ENCODE results near the gene DMP1.
A peak's percentile ranks its signal among the peaks of the same experiment; 100 is the strongest.

The DMP1 gene

GRCh38 chr4:87624698-87625097, 25.4 kb upstream of the DMP1 start:
- H3K27ac ChIP-seq (ENCODE audit: extremely low read depth, low read depth, low read length) = no peak overlapping the region
- no peaks in the 10 kb centered on the region for H3K36me3 ChIP-seq (ENCODE audit: control insufficient read depth in 2 of 2, insufficient read depth in 1 of 2, low read length in 2 of 2)
- H3K4me3 ChIP-seq (ENCODE audit: low read depth, low read length) = no peak overlapping the region
- H3K4me1 ChIP-seq (ENCODE audit: control insufficient read depth, insufficient read depth, low read length) = no peaks in the 10 kb centered on the region
- POLR2A ChIA-PET = interaction anchor here (0.6 kb wide), 1 partner anchor 889 kb away, joined by 3 read pairs; no protein-coding TSS in a partner anchor
- no peaks in the 10 kb centered on the region for H3K9me3 ChIP-seq (ENCODE audit: control insufficient read depth, insufficient read depth, low read depth, low read length)
- CTCF ChIA-PET = interaction anchor here (0.6 kb wide), 1 partner anchor 120 kb away, joined by 5 read pairs; no protein-coding TSS in a partner anchor
- no peak for TF ChIP-seq ZNF629 (tag by site-specific recombination; IDR thresholded peaks at IDR 0.05)
- TF ChIP-seq ZNF155 (tag by site-specific recombination; IDR thresholded peaks at IDR 0.05) = no peak
- TF ChIP-seq ZNF23 (tag by site-specific recombination; IDR thresholded peaks at IDR 0.05; ENCODE audit: borderline replicate concordance) = no peak
- no peak for TF ChIP-seq ZSCAN16 (tag by site-specific recombination; IDR thresholded peaks at IDR 0.05)
- no peak for TF ChIP-seq ZNF610 (tag by site-specific recombination; IDR thresholded peaks at IDR 0.05; ENCODE audit: borderline replicate concordance)

GRCh38 chr4:87631668-87632067, 18.4 kb upstream of the DMP1 start:
- POLR2A ChIA-PET = no interaction called here
- Histone ChIP-seq H3K36me3 (ENCODE audit: control insufficient read depth in 2 of 2, insufficient read depth in 1 of 2, low read length in 2 of 2) (no peaks in the 10 kb centered on the region), H3K9me3 (ENCODE audit: control insufficient read depth, insufficient read depth, low read depth, low read length) (no peaks in the 10 kb centered on the region), H3K27ac (ENCODE audit: extremely low read depth, low read depth, low read length) (no peak overlapping the region), H3K4me3 (ENCODE audit: low read depth, low read length) (no peak overlapping the region), H3K4me1 (ENCODE audit: control insufficient read depth, insufficient read depth, low read length) (no peaks in the 10 kb centered on the region)
- no peak for TF ChIP-seq ZBTB11 (tag by site-specific recombination; conservative IDR thresholded peaks at IDR 0.05; ENCODE audit: low read depth)
- TF ChIP-seq ZNF362 (tag by site-specific recombination; IDR thresholded peaks at IDR 0.05) = no peak
- CTCF ChIA-PET = no interaction called here

GRCh38 chr4:87632469-87632868, 17.6 kb upstream of the DMP1 start:
- no peaks in the 10 kb centered on the region for H3K36me3 ChIP-seq (ENCODE audit: control insufficient read depth in 2 of 2, insufficient read depth in 1 of 2, low read length in 2 of 2)
- POLR2A ChIA-PET = no interaction called here
- CTCF ChIA-PET = no interaction called here
- no peaks in the 10 kb centered on the region for H3K4me1 ChIP-seq (ENCODE audit: control insufficient read depth, insufficient read depth, low read length)
- H3K4me3 ChIP-seq (ENCODE audit: low read depth, low read length) = no peak overlapping the region
- no peak for TF ChIP-seq ZNF624 (tag by site-specific recombination; IDR thresholded peaks at IDR 0.05)
- TF ChIP-seq ZBTB6 (tag by site-specific recombination; IDR thresholded peaks at IDR 0.05) = peak; percentile 29; the same call in 1 of the 2 replicates
- TF ChIP-seq ZNF214 (tag by site-specific recombination; IDR thresholded peaks at IDR 0.05; ENCODE audit: borderline replicate concordance) = no peak
- no peaks in the 10 kb centered on the region for H3K9me3 ChIP-seq (ENCODE audit: control insufficient read depth, insufficient read depth, low read depth, low read length)
- no peak overlapping the region for H3K27ac ChIP-seq (ENCODE audit: extremely low read depth, low read depth, low read length)

GRCh38 chr4:87633243-87633642, 16.8 kb upstream of the DMP1 start:
- H3K27ac ChIP-seq (ENCODE audit: extremely low read depth, low read depth, low read length) = no peak overlapping the region
- no peaks in the 10 kb centered on the region for H3K36me3 ChIP-seq (ENCODE audit: control insufficient read depth in 2 of 2, insufficient read depth in 1 of 2, low read length in 2 of 2)
- H3K9me3 ChIP-seq (ENCODE audit: control insufficient read depth, insufficient read depth, low read depth, low read length) = no peaks in the 10 kb centered on the region
- ChIA-PET CTCF (interaction anchor here (0.5 to 1.2 kb wide), 3 partner anchors 25 to 1009 kb away, joined by 3 to 5 read pairs (median 4); no protein-coding TSS in a partner anchor), POLR2A (no interaction called here)
- TF ChIP-seq PRDM6 (tag by site-specific recombination; IDR thresholded peaks at IDR 0.05) = 0 out of 2 replicates have a peak, but pooled peaks have one; percentile 7
- TF ChIP-seq ZNF449 (tag by site-specific recombination; IDR thresholded peaks at IDR 0.05) = no peak
- no peak for TF ChIP-seq ZNF311 (tag by site-specific recombination; IDR thresholded peaks at IDR 0.05; ENCODE audit: borderline replicate concordance)
- H3K4me3 ChIP-seq (ENCODE audit: low read depth, low read length) = no peak overlapping the region
- no peaks in the 10 kb centered on the region for H3K4me1 ChIP-seq (ENCODE audit: control insufficient read depth, insufficient read depth, low read length)
